UCSD-AML1 (cell line): Measurements from ENCODE around the gene RAB11FIP5.
"Not testable (repeated sequence)": the region's sequence is repeated elsewhere in the genome, so short reads cannot be mapped to it uniquely, and the experiment has no call there.

Experiments
- DNase-seq: peaks from one replicate; lab custom pipeline; 2025; ENCODE audit not compliant: unreplicated experiment; lab: John Stamatoyannopoulos, UW

Gene RAB11FIP5

GRCh38 chr2:73112913-73113854, at the start of gene RAB11FIP5:
Gene RAB11FIP5, minus strand, starts transcription at chr2:73112948. Its CDS starts 171 bp downstream, at chr2:73112777.
- DNase-seq, result peak; percentile 81

GRCh38 chr2:73156539-73157124, 43.9 kb upstream of the RAB11FIP5 start:
- peak; percentile 72 for DNase-seq

- peak; percentile 22 for DNase-seq
These were observed 30.2 kb upstream of the RAB11FIP5 start for GRCh38 chr2:73142937-73143336.

- DNase-seq, result no peak
These were observed 29.1 kb upstream of the RAB11FIP5 start for GRCh38 chr2:73141896-73142295.

- DNase-seq, result no peak
These were observed 22.5 kb upstream of the RAB11FIP5 start for GRCh38 chr2:73135236-73135635.

GRCh38 chr2:73134471-73134870, 21.7 kb upstream of the RAB11FIP5 start:
- no peak for DNase-seq

- DNase-seq, result no peak
These were observed 20.9 kb upstream of the RAB11FIP5 start for GRCh38 chr2:73133566-73134197.

GRCh38 chr2:73131807-73132206, 19.1 kb upstream of the RAB11FIP5 start:
- DNase-seq, result no peak

- no peak for DNase-seq
These were observed 18.0 kb upstream of the RAB11FIP5 start for GRCh38 chr2:73130790-73131189.

GRCh38 chr2:73128841-73129535, 16.2 kb upstream of the RAB11FIP5 start:
- DNase-seq, result no peak

GRCh38 chr2:73122536-73122935, 9.8 kb upstream of the RAB11FIP5 start:
- no peak for DNase-seq

GRCh38 chr2:73119611-73120239, 7.0 kb upstream of the RAB11FIP5 start:
- not testable (repeated sequence) for DNase-seq

GRCh38 chr2:73117441-73117840, 4.7 kb upstream of the RAB11FIP5 start:
- DNase-seq, result no peak

- no peak for DNase-seq
These were observed 3.6 kb upstream of the RAB11FIP5 start for GRCh38 chr2:73116182-73116960.

GRCh38 chr2:73114273-73114867, 1.6 kb upstream of the RAB11FIP5 start:
- no peak for DNase-seq

- DNase-seq, result peak; percentile 50
These were observed 479 bp downstream of the RAB11FIP5 start for GRCh38 chr2:73112026-73112912.

- peak; percentile 60 for DNase-seq
These were observed 1.4 kb downstream of the RAB11FIP5 start for GRCh38 chr2:73111073-73112025.
